Mesothelial cell of epicardium (in vitro differentiated cells): ENCODE measurements around the gene C5orf46. TPM values are rescaled to one million over a fixed set of nuclear protein-coding genes. Genes with fewer than 3 reads are reported as not detected.
"Not testable (repeated sequence)": the region's sequence is repeated elsewhere in the genome, so short reads cannot be mapped to it uniquely, and the experiment has no call there.

ENCODE experiments used
- DNase-seq, 2 experiments: peaks; one replicate each; pipeline ENCODE4 v3.0.0; 2021; ENCODE audit warnings: low spot score in 2 of 2; ENCODE audit not compliant: unreplicated experiment in 2 of 2
- H3K27ac Mint-ChIP-seq: 2 replicates; pipeline ENCODE4 v1.8.0; 2021; ENCODE audit warnings: mixed read lengths
- H3K27me3 Mint-ChIP-seq: 2 replicates; pipeline ENCODE4 v1.8.0; 2021; ENCODE audit warnings: low read depth, mixed read lengths
- H3K36me3 Mint-ChIP-seq: 2 replicates; pipeline ENCODE4 v1.8.0; 2021; ENCODE audit warnings: mixed read lengths
- H3K4me1 Mint-ChIP-seq: 2 replicates; pipeline ENCODE4 v1.8.0; 2021; ENCODE audit warnings: mixed read lengths
- H3K4me3 Mint-ChIP-seq: 2 replicates; pipeline ENCODE4 v1.8.0; 2021; ENCODE audit warnings: mild to moderate bottlenecking, moderate library complexity, mixed read lengths
- H3K9me3 Mint-ChIP-seq: 2 replicates; pipeline ENCODE4 v1.8.0; 2021; ENCODE audit warnings: mixed read lengths
- CTCF ChIP-seq: fragments of 200-600 bp; sonication (generic); IDR thresholded peaks from one replicate; pipeline ENCODE4 v1.5.0; 2021; ENCODE audit warnings: antibody characterized with exemption; ENCODE audit not compliant: unreplicated experiment
- total RNA-seq: library from RNA; stranded (reverse); gene quantifications from 3 replicates; pipeline ENCODE4 v1.2.1, GENCODE V29; 2021

Gene C5orf46
- total RNA-seq: 0.42 to 0.59 TPM in 2 of 3 replicates, not detected in the other

GRCh38 chr5:147906326-147907095 lies at the start of gene C5orf46:
C5orf46 (minus strand) TSS chr5:147906538; CDS start chr5:147906501, 37 bp downstream.
- H3K9me3 Mint-ChIP-seq: no peaks in the 10 kb centered on the region
- DNase-seq: no peak
- no peak within 1 kb of the TSS for H3K4me3 Mint-ChIP-seq
- no peaks in the 10 kb centered on the region for H3K36me3 Mint-ChIP-seq
- no peak for TF ChIP-seq CTCF
- peaks cover 26% of the 10 kb centered on the region for H3K4me1 Mint-ChIP-seq
- H3K27ac Mint-ChIP-seq: peak within 1 kb of the TSS; percentile 66
- no peaks in the 10 kb centered on the region for H3K27me3 Mint-ChIP-seq

GRCh38 chr5:147954971-147955370 lies 48.6 kb upstream of the C5orf46 start:
- Mint-ChIP-seq H3K27ac (no peak overlapping the region), H3K4me1 (peaks cover 5% of the 10 kb centered on the region), H3K27me3 (no peaks in the 10 kb centered on the region), H3K36me3 (peaks cover 23% of the 10 kb centered on the region), H3K9me3 (no peaks in the 10 kb centered on the region), H3K4me3 (no peak overlapping the region)
- TF ChIP-seq CTCF: no peak
- no peak for DNase-seq

- H3K27ac Mint-ChIP-seq: peak overlapping the region; percentile 33
- peaks cover 12% of the 10 kb centered on the region for H3K36me3 Mint-ChIP-seq
- peaks cover 20% of the 10 kb centered on the region for H3K4me1 Mint-ChIP-seq
- H3K4me3 Mint-ChIP-seq: no peak overlapping the region
- TF ChIP-seq CTCF: peak; percentile 62
- DNase-seq: no peak
- H3K9me3 Mint-ChIP-seq: peaks cover 5% of the 10 kb centered on the region
- no peaks in the 10 kb centered on the region for H3K27me3 Mint-ChIP-seq
Observed at GRCh38 chr5:147949711-147950573, 43.6 kb upstream of the C5orf46 start.

GRCh38 chr5:147946658-147947274 lies 40.4 kb upstream of the C5orf46 start:
- not testable (repeated sequence) for H3K27me3 Mint-ChIP-seq, H3K36me3 Mint-ChIP-seq, H3K9me3 Mint-ChIP-seq
- peak in 1 of 2 experiments; percentile 43 for DNase-seq
- Mint-ChIP-seq H3K4me1 (peaks cover 20% of the 10 kb centered on the region), H3K4me3 (peak overlapping the region; percentile 91), H3K27ac (peak overlapping the region; percentile 97)

GRCh38 chr5:147939431-147940114 lies 33.2 kb upstream of the C5orf46 start:
- peaks cover 5% of the 10 kb centered on the region for H3K27me3 Mint-ChIP-seq
- peaks cover 5% of the 10 kb centered on the region for H3K4me1 Mint-ChIP-seq
- H3K27ac Mint-ChIP-seq: no peak overlapping the region
- H3K4me3 Mint-ChIP-seq: no peak overlapping the region
- no peak for DNase-seq
- H3K9me3 Mint-ChIP-seq: peaks cover 8% of the 10 kb centered on the region
- H3K36me3 Mint-ChIP-seq: peaks cover 1% of the 10 kb centered on the region
- TF ChIP-seq CTCF: no peak
